K562 (cell line): ENCODE data around the gene SLC7A14. TPM values are rescaled to one million over a fixed set of nuclear protein-coding genes. Genes with fewer than 3 reads are reported as not detected.

Source experiments
- ATAC-seq: fragments of 200-7000 bp; cut with Tn5 transposase; 3 replicates; pipeline ENCODE4 v1.9.1; 2020; ENCODE audit warnings: moderate library complexity
- BruUV-seq: library from RNA; stranded (reverse); fragments of 400-500 nt; replicated peaks from 2 replicates; lab custom pipeline; 2021; lab: Mats Ljungman, UMichigan
- CTCF ChIA-PET: fragments of 300-600 bp; formaldehyde crosslinking; extraction: SDS; loops from one replicate; lab custom pipeline; 2021; ENCODE audit warnings: low intra/inter-chr PET ratio; lab: Yijun Ruan, JAX
- POLR2A ChIA-PET: fragments of 300-600, 350-650 bp; sonication (Branson Sonifier 250); formaldehyde crosslinking; extraction: SDS; loops from one replicate; lab custom pipeline; 2021; ENCODE audit warnings: antibody characterized with exemption, inconsistent platforms; lab: Yijun Ruan, JAX
- DNase-seq, 4 experiments: peaks; one replicate each; pipeline versions ENCODE4 v3.0.0 to v3.0.0-alpha.2; 2011 to 2018; ENCODE audit warnings: low spot score in 3 of 4, mixed read lengths in 3 of 4; ENCODE audit errors: extremely low read depth in 1 of 4
- FAIRE-seq: peaks from 2 replicates; lab custom pipeline; 2011; peaks lifted over from hg19 to GRCh38; lab: Jason Lieb, UNC
- H2AFZ ChIP-seq: 2 replicates; pipeline ENCODE4 v1.6.0; 2011; ENCODE audit warnings: low read depth, low read length, control low read depth, inconsistent platforms
- H3K27ac ChIP-seq: fragments of 200-600 bp; 3 replicates; pipeline ENCODE4 v1.8.0; 2011; ENCODE audit warnings: low read depth, mild to moderate bottlenecking, control low read depth, inconsistent platforms, low read length, moderate library complexity, mixed read lengths; ENCODE audit errors: extremely low read depth
- H3K27me3 ChIP-seq, 2 experiments: fragments of 300-600 bp in 1 of 2; 2 replicates in 1 of 2; 3 replicates in 1 of 2; pipeline versions ENCODE4 v1.6.0 to v1.8.0; 2011; ENCODE audit warnings: inconsistent platforms in 2 of 2, low read length in 2 of 2, mild to moderate bottlenecking in 1 of 2, mixed read lengths in 1 of 2, moderate library complexity in 1 of 2; ENCODE audit not compliant: control insufficient read depth in 2 of 2, insufficient read depth in 2 of 2
- H3K36me3 ChIP-seq: fragments of 300-600 bp; 3 replicates; pipeline ENCODE4 v1.8.0; 2011; ENCODE audit warnings: mild to moderate bottlenecking, low read length, inconsistent platforms; ENCODE audit not compliant: control insufficient read depth, insufficient read depth
- H3K4me1 ChIP-seq, 2 experiments: fragments of 200-600 bp in 1 of 2; replicated peaks in 1 of 2; 2 replicates in 1 of 2; 3 replicates in 1 of 2; pipeline versions ENCODE4 v1.5.1 to v1.8.0; 2011; ENCODE audit warnings: inconsistent platforms in 2 of 2, low read length in 2 of 2, mild to moderate bottlenecking in 1 of 2, mixed read lengths in 1 of 2, moderate library complexity in 1 of 2; ENCODE audit not compliant: control insufficient read depth in 2 of 2, insufficient read depth in 2 of 2
- H3K4me2 ChIP-seq: 2 replicates; pipeline ENCODE4 v1.6.1; 2011; ENCODE audit warnings: low read length, control low read depth, inconsistent platforms, mixed read lengths; ENCODE audit not compliant: insufficient read depth
- H3K4me3 ChIP-seq: fragments of 200-600 bp; sonication (generic), shearing (Covaris generic); 2 replicates; pipeline ENCODE4 v1.5.1; 2016; ENCODE audit warnings: control low read depth, inconsistent platforms
- H3K79me2 ChIP-seq: fragments of 200-600 bp; 3 replicates; pipeline ENCODE4 v1.8.0; 2011; ENCODE audit warnings: low read length, inconsistent platforms; ENCODE audit not compliant: control insufficient read depth, insufficient read depth
- H3K9ac ChIP-seq, 2 experiments: 2 replicates each; pipeline versions ENCODE4 v1.6.0 to v1.6.1; 2011; ENCODE audit warnings: low read depth in 2 of 2, low read length in 2 of 2, control low read depth in 1 of 2, inconsistent platforms in 1 of 2, mild to moderate bottlenecking in 1 of 2, mixed read lengths in 1 of 2; ENCODE audit not compliant: insufficient read depth in 1 of 2
- H3K9me1 ChIP-seq: one replicate; pipeline ENCODE4 v1.6.0; 2011; ENCODE audit warnings: inconsistent platforms, mild to moderate bottlenecking, low read length, moderate library complexity; ENCODE audit not compliant: control insufficient read depth, insufficient read depth
- H3K9me3 ChIP-seq: replicated peaks from 2 replicates; pipeline ENCODE4 v1.5.1; 2011; ENCODE audit warnings: low read depth, low read length, inconsistent platforms; ENCODE audit not compliant: control insufficient read depth, insufficient read depth
- H4K20me1 ChIP-seq: replicated peaks from 2 replicates; pipeline ENCODE4 v1.6.1; 2011; ENCODE audit warnings: low read length, inconsistent platforms, mixed read lengths; ENCODE audit not compliant: control insufficient read depth, insufficient read depth
- CTBP1 ChIP-seq: fragments of 450-650 bp; IDR thresholded peaks from 2 replicates; pipeline ENCODE4 v1.6.1; 2016; ENCODE audit warnings: borderline replicate concordance
- HIVEP1 ChIP-seq: fragments of 250-450 bp; sonication (Bioruptor Pico); IDR thresholded peaks from 2 replicates; pipeline ENCODE4 v1.4.0; 2020; ENCODE audit warnings: mild to moderate bottlenecking
- MEIS2 ChIP-seq: fragments of 450-650 bp; IDR thresholded peaks from 2 replicates; pipeline ENCODE4 v1.6.1; 2014; ENCODE audit warnings: mild to moderate bottlenecking; ENCODE audit not compliant: partially characterized antibody
- MYBL2 ChIP-seq, 2 experiments: fragments of 450-650 bp in 1 of 2; sonication (generic) in 1 of 2; formaldehyde crosslinking in 1 of 2; IDR thresholded peaks; 2 replicates each; pipeline versions ENCODE4 v1.6.1 to v1.8.1; 2017 to 2022; ENCODE audit warnings: borderline replicate concordance in 1 of 2, inconsistent platforms in 1 of 2, low read depth in 1 of 2, mild to moderate bottlenecking in 1 of 2, missing genetic modification reagents in 1 of 2, moderate library complexity in 1 of 2
- NFIC ChIP-seq: fragments of 450-650 bp; IDR thresholded peaks from 2 replicates; pipeline ENCODE4 v1.6.1; 2017; ENCODE audit warnings: mild to moderate bottlenecking, inconsistent platforms
- NR2C2 ChIP-seq, 2 experiments: fragments of 200-800 bp in 1 of 2; sonication (Bioruptor generic) in 1 of 2; sonication (generic) in 1 of 2; formaldehyde crosslinking in 1 of 2; IDR thresholded peaks; 2 replicates each; pipeline versions ENCODE4 v1.6.1 to v1.8.0; 2016 to 2022; ENCODE audit warnings: mild to moderate bottlenecking in 1 of 2, missing compliant biosample characterization in 1 of 2, missing genetic modification characterization in 1 of 2, missing genetic modification reagents in 1 of 2
- PKNOX1 ChIP-seq: fragments of 450-650 bp; IDR thresholded peaks from 2 replicates; pipeline ENCODE4 v1.6.1; 2016
- RBM22 ChIP-seq: fragments of 200-400 bp; formaldehyde crosslinking; IDR thresholded peaks from 2 replicates; pipeline ENCODE4 v1.6.1; 2018; ENCODE audit warnings: low read length, low read depth; ENCODE audit not compliant: poor library complexity, severe bottlenecking
- SNRNP70 ChIP-seq: fragments of 200-400 bp; formaldehyde crosslinking; optimal IDR thresholded peaks from 2 replicates; pipeline ENCODE3; 2017; ENCODE audit warnings: low read depth, low read length
- U2AF1 ChIP-seq: fragments of 200-400 bp; formaldehyde crosslinking; optimal IDR thresholded peaks from 2 replicates; pipeline ENCODE3; 2017; ENCODE audit warnings: mild to moderate bottlenecking, low read depth, low read length, moderate library complexity
- ZNF146 ChIP-seq: IDR thresholded peaks from one replicate; pipeline ENCODE4 v1.6.1; 2018; ENCODE audit warnings: missing compliant biosample characterization; ENCODE audit not compliant: unreplicated experiment
- ZNF561 ChIP-seq: fragments of 450-650 bp; formaldehyde crosslinking; conservative IDR thresholded peaks from 2 replicates; pipeline ENCODE4 v1.4.0; 2020; ENCODE audit warnings: mild to moderate bottlenecking, moderate library complexity
- ZNF740 ChIP-seq, 3 experiments: fragments of 200-800 bp in 1 of 3; sonication (Bioruptor generic) in 1 of 3; sonication (generic) in 1 of 3; formaldehyde crosslinking in 1 of 3; IDR thresholded peaks; 2 replicates each; pipeline versions ENCODE4 v1.6.1 to v1.8.0; 2016 to 2022; ENCODE audit warnings: mild to moderate bottlenecking in 2 of 3, missing compliant biosample characterization in 2 of 3, missing genetic modification characterization in 2 of 3, missing genetic modification reagents in 1 of 3
- WGBS: fragments of 100-300 bp; shearing (Covaris generic); methylation state at CpG from one replicate; pipeline ENCODE4 v1.1.6; 2016; ENCODE audit warnings: low coverage, mixed read lengths; ENCODE audit not compliant: insufficient coverage; ENCODE audit errors: missing lambda C conversion rate; 5-methylcytosine and 5-hydroxymethylcytosine counted together
- in situ Hi-C: fragments of 300-500 bp; cut with MboI; formaldehyde crosslinking; loops from 4 replicates; pipeline ENCODE4 v1.15.0; 2018; ENCODE audit warnings: inconsistent platforms, mixed read lengths
- intact Hi-C: fragments of 100-400 bp; cut with micrococcal nuclease; formaldehyde crosslinking; loops from 2 replicates; pipeline ENCODE4 v1.14.2; 2022
- polyA plus RNA-seq, 8 experiments: library from polyadenylated mRNA; depleted of rRNA in 4 of 8; stranded (reverse) in 5 of 8; unstranded in 3 of 8; fragments of >200 nt; fragmentation: Nextera tagmentation in 2 of 8; fragmentation: Illumina TruSeq in 1 of 8; extraction: Ambion mirVana in 2 of 8; extraction: Trizol in 1 of 8; gene quantifications; 2 replicates each; pipeline versions ENCODE4 v1.2.1 to v1.2.3, GENCODE V29; 2011 to 2014; ENCODE audit warnings: inconsistent platforms in 1 of 8, missing spikeins in 1 of 8
- total RNA-seq, 7 experiments: library from RNA; depleted of rRNA in 6 of 7; stranded (reverse); fragments of >200 nt in 6 of 7; fragmentation: Illumina TruSeq in 2 of 7; extraction: Trizol in 2 of 7; gene quantifications; 2 replicates each; pipeline versions ENCODE4 v1.2.1 to v1.2.3, GENCODE V29; 2011 to 2021; ENCODE audit warnings: low replicate concordance in 1 of 7
- TF ChIP-seq, protein P1 (sequence below), 2 experiments: IDR thresholded peaks in 1 of 2; conservative IDR thresholded peaks in 1 of 2; 2 replicates each; pipeline ENCODE4 v1.6.1; 2016; ENCODE audit warnings: low read depth in 2 of 2, mild to moderate bottlenecking in 1 of 2, missing compliant biosample characterization in 1 of 2, missing genetic modification characterization in 1 of 2, moderate library complexity in 1 of 2
- TF ChIP-seq, protein P2 (sequence below): sonication (generic); IDR thresholded peaks from 2 replicates; pipeline ENCODE4 v1.6.1; 2016

Gene SLC7A14
- total and polyA plus RNA-seq, 9 of the 15 experiments (the other 6 are each of a cell fraction or from before 2014, with no cell fraction given), result not detected

- WGBS, result 18% methylated on average over 1 of the region's 1 CpG
These were observed 23.8 kb downstream of the SLC7A14 start for GRCh38 chr3:170562080-170562479.

More at GRCh38 chr3:170562080-170562479, 23.8 kb downstream of the SLC7A14 start:
- no peaks in the 10 kb centered on the region; a peak in 2 of 5 replicates for H3K4me1 ChIP-seq
- no peak overlapping the region for H3K4me2 ChIP-seq
- no peak overlapping the region for H2AFZ ChIP-seq
- no peak for ATAC-seq
- DNase-seq, result no peak
- ChIA-PET CTCF (no interaction called here), POLR2A (interaction anchor here (1.3 kb wide), 1 partner anchor 15 kb away, joined by 5 read pairs; no protein-coding TSS in a partner anchor)
- intact Hi-C loops (no loop called here), in situ Hi-C loops (no loop called here)
- H3K79me2 ChIP-seq, result no peaks in the 10 kb centered on the region
- H3K36me3 ChIP-seq, result no peaks in the 10 kb centered on the region
- BruUV-seq, result no TSS peak
- no peaks in the 10 kb centered on the region for H3K9me1 ChIP-seq
- FAIRE-seq, result no peak
- H3K27ac ChIP-seq, result no peak overlapping the region
- TF ChIP-seq ZNF740 (CRISPR knock-in tag; IDR thresholded peaks at IDR 0.05) (no peak), ZNF740 (tag; IDR thresholded peaks at IDR 0.05) (no peak), NR2C2 (CRISPR knock-in tag; IDR thresholded peaks at IDR 0.05) (no peak), NR2C2 (tag; IDR thresholded peaks at IDR 0.05) (no peak), MYBL2 (IDR thresholded peaks at IDR 0.05; ENCODE audit: low read depth) (no peak), MYBL2 (CRISPR knock-in tag; IDR thresholded peaks at IDR 0.05; ENCODE audit: borderline replicate concordance) (no peak), PKNOX1 (peak; percentile 54), U2AF1 (no peak), RBM22 (no peak), NFIC (peak; percentile 71), SNRNP70 (no peak), MEIS2 (peak; percentile 31), CTBP1 (no peak), HIVEP1 (CRISPR knock-in tag) (no peak), ZNF561 (CRISPR knock-in tag) (no peak), ZNF146 (peak; percentile 71)
- TF ChIP-seq, protein P1, sequence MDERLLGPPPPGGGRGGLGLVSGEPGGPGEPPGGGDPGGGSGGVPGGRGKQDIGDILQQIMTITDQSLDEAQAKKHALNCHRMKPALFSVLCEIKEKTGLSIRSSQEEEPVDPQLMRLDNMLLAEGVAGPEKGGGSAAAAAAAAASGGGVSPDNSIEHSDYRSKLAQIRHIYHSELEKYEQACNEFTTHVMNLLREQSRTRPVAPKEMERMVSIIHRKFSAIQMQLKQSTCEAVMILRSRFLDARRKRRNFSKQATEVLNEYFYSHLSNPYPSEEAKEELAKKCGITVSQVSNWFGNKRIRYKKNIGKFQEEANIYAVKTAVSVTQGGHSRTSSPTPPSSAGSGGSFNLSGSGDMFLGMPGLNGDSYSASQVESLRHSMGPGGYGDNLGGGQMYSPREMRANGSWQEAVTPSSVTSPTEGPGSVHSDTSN (CRISPR knock-in tag; IDR thresholded peaks at IDR 0.05; ENCODE audit: low read depth), result no peak
- TF ChIP-seq, protein P1 (tag; conservative IDR thresholded peaks at IDR 0.05; ENCODE audit: low read depth), result 0 out of 2 replicates have a peak, but pooled peaks have one; percentile 20
- TF ChIP-seq, protein P2, sequence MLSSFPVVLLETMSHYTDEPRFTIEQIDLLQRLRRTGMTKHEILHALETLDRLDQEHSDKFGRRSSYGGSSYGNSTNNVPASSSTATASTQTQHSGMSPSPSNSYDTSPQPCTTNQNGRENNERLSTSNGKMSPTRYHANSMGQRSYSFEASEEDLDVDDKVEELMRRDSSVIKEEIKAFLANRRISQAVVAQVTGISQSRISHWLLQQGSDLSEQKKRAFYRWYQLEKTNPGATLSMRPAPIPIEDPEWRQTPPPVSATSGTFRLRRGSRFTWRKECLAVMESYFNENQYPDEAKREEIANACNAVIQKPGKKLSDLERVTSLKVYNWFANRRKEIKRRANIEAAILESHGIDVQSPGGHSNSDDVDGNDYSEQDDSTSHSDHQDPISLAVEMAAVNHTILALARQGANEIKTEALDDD, result no peak
- no peak overlapping the region for H3K9ac ChIP-seq
- no peak overlapping the region for H3K4me3 ChIP-seq
- H4K20me1 ChIP-seq, result no peaks in the 10 kb centered on the region
- no peaks in the 10 kb centered on the region for H3K9me3 ChIP-seq
- H3K27me3 ChIP-seq, result no peaks in the 10 kb centered on the region; a peak in 1 of 5 replicates
